Testis (tissue), 2 donors: Measurements from ENCODE around the gene PPEF1.

Experiments
- POLR2A ChIP-seq: fragments of 450-650 bp; IDR thresholded peaks from one replicate; pipeline ENCODE4 v1.6.1; 2017; ENCODE audit warnings: antibody characterized with exemption, mild to moderate bottlenecking, moderate library complexity
- TF ChIP-seq, protein P1 (sequence below), 3 experiments: fragments of 450-650 bp in 2 of 3; fragments of 200-600 bp in 1 of 3; sonication (generic) in 1 of 3; IDR thresholded peaks; one replicate each; pipeline ENCODE4 v1.5.1; 2016 to 2019; ENCODE audit warnings: antibody characterized with exemption in 3 of 3, mild to moderate bottlenecking in 2 of 3, moderate library complexity in 1 of 3

DNA sequence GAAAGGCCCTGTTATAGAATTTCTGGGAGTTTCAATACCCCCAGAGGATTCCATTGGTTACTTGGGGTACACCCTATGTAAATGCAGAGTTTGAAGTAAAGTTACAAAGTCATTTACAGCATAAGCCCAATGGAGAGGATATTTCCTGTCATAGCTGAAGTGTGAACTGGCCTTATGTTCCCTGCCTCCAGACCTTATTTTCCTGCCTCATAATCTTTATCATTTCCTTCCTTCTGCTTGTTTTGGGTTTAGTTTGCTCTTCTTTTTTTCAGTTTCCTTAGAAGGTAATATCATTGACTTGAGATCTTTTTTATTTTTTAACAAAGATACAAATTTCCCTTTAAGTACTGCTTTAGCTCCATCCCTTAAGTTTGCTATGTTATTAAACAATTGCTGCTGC is 85.4 kb downstream of the PPEF1 start:
- TF ChIP-seq, protein P1, sequence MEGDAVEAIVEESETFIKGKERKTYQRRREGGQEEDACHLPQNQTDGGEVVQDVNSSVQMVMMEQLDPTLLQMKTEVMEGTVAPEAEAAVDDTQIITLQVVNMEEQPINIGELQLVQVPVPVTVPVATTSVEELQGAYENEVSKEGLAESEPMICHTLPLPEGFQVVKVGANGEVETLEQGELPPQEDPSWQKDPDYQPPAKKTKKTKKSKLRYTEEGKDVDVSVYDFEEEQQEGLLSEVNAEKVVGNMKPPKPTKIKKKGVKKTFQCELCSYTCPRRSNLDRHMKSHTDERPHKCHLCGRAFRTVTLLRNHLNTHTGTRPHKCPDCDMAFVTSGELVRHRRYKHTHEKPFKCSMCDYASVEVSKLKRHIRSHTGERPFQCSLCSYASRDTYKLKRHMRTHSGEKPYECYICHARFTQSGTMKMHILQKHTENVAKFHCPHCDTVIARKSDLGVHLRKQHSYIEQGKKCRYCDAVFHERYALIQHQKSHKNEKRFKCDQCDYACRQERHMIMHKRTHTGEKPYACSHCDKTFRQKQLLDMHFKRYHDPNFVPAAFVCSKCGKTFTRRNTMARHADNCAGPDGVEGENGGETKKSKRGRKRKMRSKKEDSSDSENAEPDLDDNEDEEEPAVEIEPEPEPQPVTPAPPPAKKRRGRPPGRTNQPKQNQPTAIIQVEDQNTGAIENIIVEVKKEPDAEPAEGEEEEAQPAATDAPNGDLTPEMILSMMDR (IDR thresholded peaks at IDR 0.05): no peak
- no peak for TF ChIP-seq POLR2A
